ENCODE results near the gene MAML3.

The MAML3 gene

GRCh38 chr4:139783741-139784484 lies 370.1 kb downstream of the MAML3 start:
- DNase-seq (ENCODE audit: low read depth) = no peak

GRCh38 chr4:139782926-139783522 lies 371.0 kb downstream of the MAML3 start:
- DNase-seq (ENCODE audit: low read depth) = no peak

GRCh38 chr4:139781066-139781465 lies 372.9 kb downstream of the MAML3 start:
- DNase-seq (ENCODE audit: low read depth) = no peak

GRCh38 chr4:139779691-139780090 lies 374.3 kb downstream of the MAML3 start:
- DNase-seq (ENCODE audit: low read depth) = no peak

GRCh38 chr4:139777757-139778156 lies 376.2 kb downstream of the MAML3 start:
- no peak for DNase-seq (ENCODE audit: low read depth)

GRCh38 chr4:139776235-139776634 lies 377.7 kb downstream of the MAML3 start:
- DNase-seq (ENCODE audit: low read depth) = peak; percentile 38

- DNase-seq (ENCODE audit: low read depth) = no peak
Measured at GRCh38 chr4:139774759-139775487, 379.1 kb downstream of the MAML3 start.

GRCh38 chr4:139773560-139774318 lies 380.2 kb downstream of the MAML3 start:
- DNase-seq (ENCODE audit: low read depth) = no peak

GRCh38 chr4:139770361-139770760 lies 383.6 kb downstream of the MAML3 start:
- DNase-seq (ENCODE audit: low read depth) = no peak

GRCh38 chr4:139769364-139769763 lies 384.6 kb downstream of the MAML3 start:
- DNase-seq (ENCODE audit: low read depth) = no peak

- no peak for DNase-seq (ENCODE audit: low read depth)
Measured at GRCh38 chr4:139768896-139769295, 385.1 kb downstream of the MAML3 start.

- DNase-seq (ENCODE audit: low read depth) = no peak
Measured at GRCh38 chr4:139768366-139768765, 385.6 kb downstream of the MAML3 start.

- DNase-seq (ENCODE audit: low read depth) = no peak
Measured at GRCh38 chr4:139767585-139767984, 386.4 kb downstream of the MAML3 start.

GRCh38 chr4:139767168-139767567 lies 386.8 kb downstream of the MAML3 start:
- DNase-seq (ENCODE audit: low read depth) = no peak

GRCh38 chr4:139764686-139765310 lies 389.2 kb downstream of the MAML3 start:
- no peak for DNase-seq (ENCODE audit: low read depth)

- no peak for DNase-seq (ENCODE audit: low read depth)
Measured at GRCh38 chr4:139764182-139764581, 389.8 kb downstream of the MAML3 start.

GRCh38 chr4:139763672-139764071 lies 390.3 kb downstream of the MAML3 start:
- DNase-seq (ENCODE audit: low read depth) = no peak

- DNase-seq (ENCODE audit: low read depth) = no peak
Measured at GRCh38 chr4:139763205-139763604, 390.8 kb downstream of the MAML3 start.

GRCh38 chr4:139762720-139763119 lies 391.3 kb downstream of the MAML3 start:
- DNase-seq (ENCODE audit: low read depth) = no peak

- DNase-seq (ENCODE audit: low read depth) = no peak
Measured at GRCh38 chr4:139761461-139761860, 392.5 kb downstream of the MAML3 start.

- no peak for DNase-seq (ENCODE audit: low read depth)
Measured at GRCh38 chr4:139760567-139760966, 393.4 kb downstream of the MAML3 start.

GRCh38 chr4:139759097-139759496 lies 394.9 kb downstream of the MAML3 start:
- DNase-seq (ENCODE audit: low read depth) = no peak

Data from CMK (cell line).